ENCODE data around the gene RNU4-1.
"Not testable (repeated sequence)": the region's sequence is repeated elsewhere in the genome, so short reads cannot be mapped to it uniquely, and the experiment has no call there.

The RNU4-1 gene

DNA sequence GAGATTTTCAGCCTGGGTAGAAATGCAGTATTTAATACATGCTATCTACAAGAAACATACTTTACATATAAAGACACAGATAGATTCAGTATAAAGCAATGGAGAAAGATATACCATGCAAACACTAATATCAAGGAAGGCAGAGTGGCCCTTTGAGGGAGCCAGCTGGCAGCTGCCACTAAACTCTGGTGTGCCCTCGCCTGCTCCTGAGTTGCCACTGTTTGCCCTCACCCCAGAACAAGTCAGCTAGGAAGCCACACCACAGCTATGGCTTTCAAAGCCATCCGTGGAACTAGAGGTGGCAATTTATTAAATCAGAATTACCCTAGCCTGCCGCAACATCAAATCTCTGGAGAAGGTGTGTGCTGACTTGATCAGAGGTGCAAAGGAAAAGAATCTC is 45.9 kb downstream of the RNU4-1 start:
- Histone ChIP-seq H2AFZ (ENCODE audit: low read depth, low read length, severe bottlenecking) (no peak overlapping the region), H3K27me3 (ENCODE audit: low read length) (no peaks in the 10 kb centered on the region), H3K36me3 (ENCODE audit: low read length) (no peaks in the 10 kb centered on the region), H3K9me2 (replicated peaks; ENCODE audit: insufficient read depth, low read length) (no peaks in the 10 kb centered on the region), H3K79me2 (ENCODE audit: insufficient read depth, low read length) (no peaks in the 10 kb centered on the region), H3K4me3 (ENCODE audit: insufficient read depth, low read length, poor library complexity, severe bottlenecking) (no peak overlapping the region), H3K9me3 (ENCODE audit: insufficient read depth, low read length) (no peaks in the 10 kb centered on the region), H3K9ac (ENCODE audit: low read length) (no peak overlapping the region), H3F3A (ENCODE audit: insufficient read depth) (no peaks in the 10 kb centered on the region), H4K20me1 (ENCODE audit: low read depth, low read length) (no peaks in the 10 kb centered on the region), H3K27ac (ENCODE audit: low read depth, low read length) (no peak overlapping the region), H3K4me2 (ENCODE audit: low read depth, low read length, poor library complexity, severe bottlenecking) (no peak overlapping the region)
- TF ChIP-seq EZH2phosphoT487 (conservative IDR thresholded peaks at IDR 0.05; ENCODE audit: low read length), result no peak
- no peak for TF ChIP-seq CTCF (IDR thresholded peaks at IDR 0.05; ENCODE audit: insufficient read depth, low read length, poor library complexity, severe bottlenecking)

- not testable (repeated sequence) for H3K4me3 ChIP-seq (ENCODE audit: insufficient read depth, low read length, poor library complexity, severe bottlenecking); H3K27ac ChIP-seq (ENCODE audit: low read depth, low read length); H3K9me3 ChIP-seq (ENCODE audit: insufficient read depth, low read length); H3F3A ChIP-seq (ENCODE audit: insufficient read depth); H3K9ac ChIP-seq (ENCODE audit: low read length); H3K36me3 ChIP-seq (ENCODE audit: low read length); H4K20me1 ChIP-seq (ENCODE audit: low read depth, low read length); H3K79me2 ChIP-seq (ENCODE audit: insufficient read depth, low read length); H3K27me3 ChIP-seq (ENCODE audit: low read length); H2AFZ ChIP-seq (ENCODE audit: low read depth, low read length, severe bottlenecking); H3K9me2 ChIP-seq (replicated peaks; ENCODE audit: insufficient read depth, low read length); H3K4me2 ChIP-seq (ENCODE audit: low read depth, low read length, poor library complexity, severe bottlenecking)
These were observed 46.3 kb downstream of the RNU4-1 start for GRCh38 chr12:120246705-120247104.
